WTC11 (cell line): ENCODE measurements around the gene ATXN7L2. TPM values are rescaled to one million over a fixed set of nuclear protein-coding genes. Genes with fewer than 3 reads are reported as not detected.

Experiments
- ATAC-seq: fragments of 200-7000 bp; cut with Tn5 transposase; 2 replicates; pipeline ENCODE4 v1.10.0; 2021; ENCODE audit warnings: mild to moderate bottlenecking, moderate library complexity
- CTCF ChIA-PET: fragments of 300-600 bp; sonication (Branson Sonifier 250); formaldehyde crosslinking; loops from one replicate; lab custom pipeline; 2021; ENCODE audit warnings: antibody characterized with exemption; lab: Charles Lee
- POLR2A ChIA-PET: fragments of 350-600 bp; sonication (Branson Sonifier 250); formaldehyde crosslinking; loops from one replicate; lab custom pipeline; 2021; ENCODE audit warnings: antibody characterized with exemption; lab: Charles Lee
- DNase-seq: peaks from one replicate; pipeline ENCODE4 v3.0.0; 2021; ENCODE audit warnings: low spot score
- H3K27ac Mint-ChIP-seq: 2 replicates; pipeline ENCODE4 v1.8.0; 2021; ENCODE audit warnings: mixed read lengths
- H3K27me3 Mint-ChIP-seq: 2 replicates; pipeline ENCODE4 v1.8.0; 2021; ENCODE audit warnings: low read depth, mild to moderate bottlenecking, moderate library complexity, mixed read lengths
- H3K36me3 Mint-ChIP-seq: 2 replicates; pipeline ENCODE4 v1.8.0; 2021; ENCODE audit warnings: mixed read lengths
- H3K4me1 Mint-ChIP-seq: 2 replicates; pipeline ENCODE4 v1.8.0; 2022; ENCODE audit warnings: mixed read lengths
- H3K4me3 Mint-ChIP-seq: 2 replicates; pipeline ENCODE4 v1.8.0; 2021; ENCODE audit warnings: mild to moderate bottlenecking, moderate library complexity, mixed read lengths
- H3K9me3 Mint-ChIP-seq: 2 replicates; pipeline ENCODE4 v1.8.0; 2021; ENCODE audit warnings: mixed read lengths
- AR ChIP-seq: fragments of 250-450 bp; sonication (Bioruptor Pico); IDR thresholded peaks from 2 replicates; pipeline ENCODE4 v1.9.0; 2021; ENCODE audit warnings: mild to moderate bottlenecking
- ARID4B ChIP-seq: sonication (generic); formaldehyde crosslinking; IDR thresholded peaks from 2 replicates; pipeline ENCODE4 v1.8.0; 2023; ENCODE audit warnings: missing genetic modification reagents, mild to moderate bottlenecking, borderline replicate concordance
- ATF3 ChIP-seq: sonication (generic); formaldehyde crosslinking; conservative IDR thresholded peaks from 2 replicates; pipeline ENCODE4 v1.8.1; 2022; ENCODE audit warnings: mild to moderate bottlenecking, missing genetic modification reagents
- CDX4 ChIP-seq: fragments of 250-450 bp; sonication (Bioruptor Pico); IDR thresholded peaks from 2 replicates; pipeline ENCODE4 v1.9.0; 2021; ENCODE audit warnings: moderate library complexity, mild to moderate bottlenecking, inconsistent platforms, borderline replicate concordance
- E2F4 ChIP-seq: sonication (generic); formaldehyde crosslinking; IDR thresholded peaks from 2 replicates; pipeline ENCODE4 v1.8.1; 2022; ENCODE audit warnings: low read depth, mild to moderate bottlenecking, moderate library complexity, missing genetic modification reagents, borderline replicate concordance
- EMX1 ChIP-seq: fragments of 250-450 bp; sonication (Bioruptor Pico); IDR thresholded peaks from 2 replicates; pipeline ENCODE4 v1.8.0; 2021; ENCODE audit warnings: mild to moderate bottlenecking
- ETV6 ChIP-seq: sonication (generic); formaldehyde crosslinking; IDR thresholded peaks from 2 replicates; pipeline ENCODE4 v1.8.1; 2022; ENCODE audit warnings: mild to moderate bottlenecking, missing genetic modification reagents
- HMGXB4 ChIP-seq: sonication (generic); formaldehyde crosslinking; IDR thresholded peaks from 2 replicates; pipeline ENCODE4 v1.8.1; 2023; ENCODE audit warnings: mild to moderate bottlenecking, moderate library complexity, missing genetic modification reagents
- IRF1 ChIP-seq: sonication (generic); formaldehyde crosslinking; IDR thresholded peaks from 2 replicates; pipeline ENCODE4 v1.8.0; 2023; ENCODE audit warnings: missing genetic modification reagents
- JAZF1 ChIP-seq: fragments of 250-450 bp; sonication (Bioruptor Pico); IDR thresholded peaks from 2 replicates; pipeline ENCODE4 v1.9.0; 2021; ENCODE audit warnings: moderate library complexity, mild to moderate bottlenecking, inconsistent platforms
- KAT7 ChIP-seq: sonication (generic); formaldehyde crosslinking; IDR thresholded peaks from 2 replicates; pipeline ENCODE4 v1.8.1; 2023; ENCODE audit warnings: missing genetic modification reagents, mild to moderate bottlenecking, borderline replicate concordance
- OVOL2 ChIP-seq: fragments of 250-450 bp; sonication (Bioruptor Pico); IDR thresholded peaks from 2 replicates; pipeline ENCODE4 v1.9.0; 2021; ENCODE audit warnings: mild to moderate bottlenecking, borderline replicate concordance
- PRDM15 ChIP-seq: sonication (generic); formaldehyde crosslinking; IDR thresholded peaks from 2 replicates; pipeline ENCODE4 v1.8.0; 2022; ENCODE audit warnings: missing genetic modification reagents
- TEAD1 ChIP-seq: sonication (generic); formaldehyde crosslinking; IDR thresholded peaks from 2 replicates; pipeline ENCODE4 v1.8.0; 2022; ENCODE audit warnings: mild to moderate bottlenecking, missing genetic modification reagents
- TEAD4 ChIP-seq: sonication (generic); formaldehyde crosslinking; IDR thresholded peaks from 2 replicates; pipeline ENCODE4 v1.8.0; 2022; ENCODE audit warnings: mild to moderate bottlenecking, missing genetic modification reagents
- ZNF219 ChIP-seq: sonication (generic); formaldehyde crosslinking; IDR thresholded peaks from 2 replicates; pipeline ENCODE4 v1.8.0; 2023; ENCODE audit warnings: missing genetic modification reagents, mild to moderate bottlenecking, borderline replicate concordance
- total RNA-seq: library from RNA; stranded (reverse); gene quantifications from 3 replicates; pipeline ENCODE4 v1.2.3, GENCODE V29; 2021

The ATXN7L2 gene
- total RNA-seq, 1 experiment from 2014 or later = 11.1 TPM

GRCh38 chr1:109482242-109482641 is 1.5 kb upstream of the ATXN7L2 start (continued):
- TF ChIP-seq TEAD1 (CRISPR knock-in tag) (no peak), ZNF219 (CRISPR knock-in tag) (no peak)

- Mint-ChIP-seq H3K27me3 (no peaks in the 10 kb centered on the region; the same call in none of the 2 replicates), H3K9me3 (no peaks in the 10 kb centered on the region), H3K36me3 (peaks cover 2% of the 10 kb centered on the region; the same call in 1 of the 2 replicates), H3K4me3 (peak overlapping the region; percentile 85), H3K27ac (peak overlapping the region; percentile 67; the same call in 1 of the 2 replicates), H3K4me1 (peaks cover 29% of the 10 kb centered on the region)
- ATAC-seq (peak; percentile 67), DNase-seq (peak; percentile 60)
- TF ChIP-seq AR = no peak
- 0 out of 2 replicates have a peak, but pooled peaks have one; percentile 48 for TF ChIP-seq ARID4B (CRISPR knock-in tag)
- no peak for TF ChIP-seq KAT7 (CRISPR knock-in tag)
- no peak for TF ChIP-seq E2F4 (CRISPR knock-in tag)
- no peak for TF ChIP-seq ETV6 (CRISPR knock-in tag)
- no peak for TF ChIP-seq EMX1 (CRISPR knock-in tag)
- TF ChIP-seq PRDM15 (CRISPR knock-in tag) = no peak
- 0 out of 2 replicates have a peak, but pooled peaks have one; percentile 12 for TF ChIP-seq HMGXB4 (CRISPR knock-in tag)
- TF ChIP-seq CDX4 (CRISPR knock-in tag) = no peak
- no peak for TF ChIP-seq OVOL2
- no peak for TF ChIP-seq IRF1
- TF ChIP-seq JAZF1 (CRISPR knock-in tag) = no peak
- no peak for TF ChIP-seq ATF3
- no peak for TF ChIP-seq TEAD4
- CTCF ChIA-PET = interaction anchor here (0.6 to 3.7 kb wide), 18 partner anchors 8 to 484 kb away, joined by 3 to 35 read pairs (median 6); partner anchors contain the start of genes AMIGO1, CYB561D1, PSMA5 and SORT1
- POLR2A ChIA-PET = interaction anchor here (0.8 to 1.5 kb wide), 3 partner anchors 57 to 822 kb away, joined by 3 to 8 read pairs (median 3); partner anchors contain the start of genes HENMT1 and PSMA5
These were observed 674 bp upstream of the ATXN7L2 start for GRCh38 chr1:109482791-109483671.
